Posterior cingulate gyrus (tissue), 11 donors: ENCODE results near the gene ILF2.
"Not testable (repeated sequence)": the region's sequence is repeated elsewhere in the genome, so short reads cannot be mapped to it uniquely, and the experiment has no call there.

Experiments
- DNase-seq, 10 donors: peaks; one replicate each; pipeline versions ENCODE4 v3.0.0 to v3.0.0-alpha.2; 2020 to 2021; ENCODE audit warnings: mixed read lengths in 3 of 10
- intact Hi-C: fragments of 100-400 bp; cut with DNase I; formaldehyde crosslinking; loops from one replicate; pipeline ENCODE4 v1.15.1; 2023

Gene ILF2

GRCh38 chr1:153670859-153671627 lies at the start of gene ILF2:
Gene ILF2 (minus strand): TSS chr1:153670993. CDS start chr1:153670922, 71 bp downstream.
- intact Hi-C loops, result loop anchor here (2.0 to 10.0 kb wide), 2 partner anchors 98 to 104 kb away; partner anchors contain the start of gene SLC27A3
- peak; percentile 88 to 99 (median 94) for DNase-seq

DNA sequence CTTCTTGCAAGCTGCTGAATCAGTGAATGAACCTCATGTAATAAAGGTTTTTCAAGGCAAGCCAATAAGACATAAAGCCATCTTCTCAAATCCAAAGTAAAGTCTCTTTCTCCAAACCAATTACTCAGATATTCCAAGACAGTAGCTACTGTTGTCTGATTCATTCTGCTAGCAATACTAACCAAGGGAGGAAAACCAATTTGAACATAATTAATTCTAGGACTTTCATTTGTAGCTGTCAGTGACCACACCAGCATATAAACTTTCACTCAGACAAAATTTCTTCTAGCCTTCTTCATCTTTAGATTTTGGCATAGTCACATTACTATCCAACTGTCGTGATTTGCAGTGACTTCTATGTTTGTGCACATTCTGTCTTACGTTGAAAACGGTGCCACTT lies 46.5 kb upstream of the ILF2 start:
- DNase-seq, result no peak
- intact Hi-C loops, result no loop called here

- intact Hi-C loops, result not testable (repeated sequence)
- DNase-seq, result peak in 1 of 10 donors; percentile 20
These were observed 45.4 kb upstream of the ILF2 start for GRCh38 chr1:153716211-153716610.

- intact Hi-C loops, result no loop called here
- peak in 1 of 10 donors; percentile 13 for DNase-seq
These were observed 40.2 kb upstream of the ILF2 start for GRCh38 chr1:153711026-153711425.

DNA sequence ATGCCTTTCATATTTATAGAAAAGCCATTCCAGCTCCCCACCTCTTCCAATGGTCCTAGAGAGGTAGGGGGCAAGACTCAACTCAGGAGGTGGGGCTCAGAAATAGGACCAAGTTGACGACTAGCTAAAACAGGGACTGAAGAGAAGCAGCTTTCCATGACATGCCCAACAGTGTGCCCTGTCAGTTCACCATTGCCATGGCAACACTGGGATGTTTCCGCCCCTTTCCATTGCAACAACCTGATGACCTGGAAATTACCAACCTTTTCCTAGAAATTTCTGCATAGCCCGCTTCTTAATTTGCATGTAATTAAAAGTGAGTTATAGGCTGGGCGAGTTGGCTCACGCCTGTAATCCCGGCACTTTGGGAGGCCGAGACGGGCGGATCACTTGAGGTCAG lies 34.7 kb upstream of the ILF2 start:
- intact Hi-C loops, result no loop called here
- DNase-seq, result peak in 1 of 10 donors; percentile 81

- DNase-seq, result peak in 1 of 10 donors; percentile 52
- intact Hi-C loops, result no loop called here
These were observed 29.0 kb upstream of the ILF2 start for GRCh38 chr1:153699768-153700167.

- DNase-seq, result no peak
These were observed 28.3 kb upstream of the ILF2 start for GRCh38 chr1:153698923-153699714.

DNA sequence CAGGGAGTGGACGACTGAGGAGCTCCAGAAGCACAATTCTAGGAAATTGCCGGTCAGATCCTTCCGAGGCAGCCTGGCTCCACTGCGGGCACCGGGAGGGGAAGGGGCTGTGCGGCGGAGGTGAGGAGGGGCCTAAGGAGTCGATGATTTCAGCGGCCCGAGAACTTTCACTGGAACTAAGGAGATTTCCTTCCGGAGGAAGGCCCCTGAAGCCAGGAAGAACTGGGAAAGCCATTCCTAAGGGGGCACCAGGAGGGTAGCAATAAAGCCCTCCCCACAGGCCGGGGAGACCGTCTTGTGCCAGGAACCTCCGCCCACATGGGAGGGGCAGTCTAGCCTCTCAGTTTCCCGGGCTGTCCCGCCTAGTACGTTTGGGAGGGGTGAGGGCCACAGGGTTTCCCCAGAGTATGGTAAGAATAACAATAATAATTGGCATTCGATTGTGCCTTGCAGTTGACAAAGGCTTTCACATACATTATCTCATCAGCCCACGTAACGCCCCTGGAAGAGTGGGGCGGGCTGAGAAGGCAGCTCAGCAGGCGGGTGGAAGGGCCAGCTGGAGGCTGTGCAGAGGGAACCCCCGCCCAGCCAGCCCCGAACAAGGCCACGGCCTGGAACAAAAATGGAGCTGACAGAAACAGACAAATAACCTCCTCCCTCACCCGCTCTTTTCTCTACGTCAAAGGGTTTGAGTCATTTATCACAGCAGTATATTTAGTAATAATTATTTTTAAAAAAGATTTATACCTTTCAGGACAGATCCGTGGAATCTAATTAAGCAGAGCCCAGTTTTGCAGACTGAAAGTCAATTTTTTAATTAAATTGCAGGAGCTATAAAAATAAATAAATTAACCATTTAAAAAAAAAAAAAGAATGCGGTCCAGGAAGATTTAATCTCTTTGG lies 27.5 kb upstream of the ILF2 start:
- intact Hi-C loops, result no loop called here
- DNase-seq, result peak in 1 of 10 donors; percentile 20

More at GRCh38 chr1:153698923-153699714, 28.3 kb upstream of the ILF2 start:
- intact Hi-C loops, result no loop called here

DNA sequence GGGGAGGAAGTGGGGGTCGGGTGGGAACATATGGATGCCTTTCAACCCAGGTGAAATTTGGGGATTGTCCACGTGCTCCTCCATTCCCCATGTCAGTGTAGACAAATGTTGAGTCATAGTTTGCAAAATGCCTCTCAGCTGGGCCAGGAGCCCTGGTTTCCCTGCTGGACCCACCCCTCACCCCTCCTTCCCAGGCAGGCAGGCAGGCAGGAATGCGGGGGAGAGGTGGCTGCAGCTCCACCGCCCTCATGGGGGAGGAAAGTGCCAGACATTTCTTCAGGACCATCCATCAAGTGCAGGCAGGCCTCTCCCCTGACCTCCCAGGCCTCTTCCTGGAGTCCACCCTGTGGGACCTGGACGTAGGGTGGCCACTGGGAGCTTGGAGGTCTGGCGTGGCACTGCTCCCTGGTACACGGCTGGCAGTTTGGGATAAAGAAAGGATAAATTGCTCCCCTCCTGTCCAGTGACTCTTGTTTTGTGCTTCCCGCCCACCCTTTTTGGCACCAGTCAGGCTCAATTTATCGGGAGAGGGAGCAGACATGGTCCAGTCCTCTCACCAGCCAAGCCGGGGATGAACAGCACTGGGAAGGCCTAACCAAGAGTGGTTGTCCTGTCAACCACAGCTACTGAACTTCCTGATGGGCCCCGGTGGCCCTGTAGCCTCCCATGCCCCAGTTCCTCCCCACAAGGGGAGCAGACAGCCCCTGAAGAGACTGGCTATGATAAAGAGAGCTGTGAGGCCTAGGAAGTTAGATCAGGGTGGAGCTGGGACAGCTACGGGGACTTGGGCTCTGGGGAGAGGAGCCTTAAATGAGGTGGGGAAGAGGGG lies 26.6 kb upstream of the ILF2 start:
- peak in 1 of 10 donors; percentile 55 for DNase-seq
- intact Hi-C loops, result no loop called here

DNA sequence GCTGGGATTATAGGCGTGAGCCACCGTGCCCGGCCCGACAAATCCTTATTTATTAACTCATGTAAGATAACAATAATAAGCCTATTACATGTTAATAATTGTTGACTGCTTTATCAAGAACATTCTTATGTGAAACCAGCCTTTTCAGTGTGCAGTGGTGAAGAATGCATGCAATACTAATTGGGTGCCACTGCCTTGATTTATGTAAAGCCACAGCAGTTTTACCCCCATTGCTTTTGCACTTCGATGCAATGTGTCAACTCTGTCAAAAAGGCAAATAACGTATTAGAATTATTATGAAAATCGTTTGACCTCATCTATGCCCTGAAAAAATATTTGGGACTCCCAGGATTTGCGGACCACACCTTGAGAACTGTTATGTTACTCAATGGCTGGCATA lies 25.9 kb upstream of the ILF2 start:
- DNase-seq, result peak in 1 of 10 donors; percentile 35
- intact Hi-C loops, result no loop called here

DNA sequence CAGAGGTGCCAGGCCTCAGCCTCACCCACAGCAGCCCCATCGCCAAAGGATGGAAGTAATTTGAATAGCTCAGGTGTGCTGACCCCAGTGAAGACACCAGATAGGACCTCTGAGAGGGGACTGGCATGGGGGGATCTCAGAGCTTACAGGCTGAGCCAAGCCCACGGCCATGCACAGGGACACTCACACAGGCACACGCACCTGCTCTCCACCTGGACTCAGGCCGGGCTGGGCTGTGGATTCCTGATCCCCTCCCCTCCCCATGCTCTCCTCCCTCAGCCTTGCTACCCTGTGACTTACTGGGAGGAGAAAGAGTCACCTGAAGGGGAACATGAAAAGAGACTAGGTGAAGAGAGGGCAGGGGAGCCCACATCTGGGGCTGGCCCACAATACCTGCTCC lies 22.7 kb upstream of the ILF2 start:
- DNase-seq, result peak in 2 of 10 donors; percentile 15 to 69
- intact Hi-C loops, result no loop called here

DNA sequence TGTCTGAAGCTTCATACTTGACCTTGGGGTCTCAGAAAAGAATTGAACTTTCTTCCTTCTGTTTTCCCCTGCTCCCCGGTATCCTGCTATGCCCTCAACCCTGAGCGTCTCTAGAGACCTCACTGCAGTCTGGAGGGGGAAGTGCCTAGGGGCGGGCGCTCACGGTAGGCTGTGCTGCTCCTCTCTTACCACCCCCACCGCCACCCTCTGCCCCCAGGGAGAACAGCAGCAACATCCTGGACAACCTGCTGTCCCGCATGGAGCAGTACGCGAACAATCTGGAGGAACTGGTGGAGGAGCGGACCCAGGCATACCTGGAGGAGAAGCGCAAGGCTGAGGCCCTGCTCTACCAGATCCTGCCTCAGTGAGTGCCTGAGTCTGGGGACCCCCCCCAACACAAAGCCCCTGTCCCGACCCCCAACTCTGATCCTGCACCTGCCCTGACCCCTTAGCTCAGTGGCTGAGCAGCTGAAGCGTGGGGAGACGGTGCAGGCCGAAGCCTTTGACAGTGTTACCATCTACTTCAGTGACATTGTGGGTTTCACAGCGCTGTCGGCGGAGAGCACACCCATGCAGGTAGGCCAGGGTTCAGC lies 18.0 kb upstream of the ILF2 start:
- DNase-seq, result peak in 2 of 10 donors; percentile 59 to 73
- intact Hi-C loops, result no loop called here

DNA sequence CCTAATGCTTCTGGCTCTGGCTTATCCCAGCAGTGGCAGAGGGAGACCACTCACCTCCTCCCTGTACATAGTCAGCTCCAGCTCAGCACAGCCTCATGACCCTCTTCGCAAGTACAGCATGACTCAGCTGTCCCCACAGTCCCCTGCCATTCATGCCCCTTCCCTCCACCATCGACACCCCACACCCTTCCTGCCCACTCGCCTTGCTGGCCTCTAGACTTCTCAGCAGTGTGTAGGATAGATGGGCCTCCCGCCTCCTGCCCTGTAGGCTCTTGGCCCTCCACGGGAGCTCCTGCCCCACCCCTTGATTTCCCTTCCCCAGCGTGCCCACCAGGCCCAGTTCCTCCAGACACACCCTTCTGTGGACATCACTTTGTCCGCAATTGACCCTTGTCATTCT lies 17.5 kb upstream of the ILF2 start:
- intact Hi-C loops, result no loop called here
- DNase-seq, result peak in 2 of 10 donors; percentile 55 to 62

GRCh38 chr1:153687346-153688125 lies 16.7 kb upstream of the ILF2 start:
- peak in 2 of 10 donors; percentile 63 to 77 for DNase-seq
- intact Hi-C loops, result no loop called here

DNA sequence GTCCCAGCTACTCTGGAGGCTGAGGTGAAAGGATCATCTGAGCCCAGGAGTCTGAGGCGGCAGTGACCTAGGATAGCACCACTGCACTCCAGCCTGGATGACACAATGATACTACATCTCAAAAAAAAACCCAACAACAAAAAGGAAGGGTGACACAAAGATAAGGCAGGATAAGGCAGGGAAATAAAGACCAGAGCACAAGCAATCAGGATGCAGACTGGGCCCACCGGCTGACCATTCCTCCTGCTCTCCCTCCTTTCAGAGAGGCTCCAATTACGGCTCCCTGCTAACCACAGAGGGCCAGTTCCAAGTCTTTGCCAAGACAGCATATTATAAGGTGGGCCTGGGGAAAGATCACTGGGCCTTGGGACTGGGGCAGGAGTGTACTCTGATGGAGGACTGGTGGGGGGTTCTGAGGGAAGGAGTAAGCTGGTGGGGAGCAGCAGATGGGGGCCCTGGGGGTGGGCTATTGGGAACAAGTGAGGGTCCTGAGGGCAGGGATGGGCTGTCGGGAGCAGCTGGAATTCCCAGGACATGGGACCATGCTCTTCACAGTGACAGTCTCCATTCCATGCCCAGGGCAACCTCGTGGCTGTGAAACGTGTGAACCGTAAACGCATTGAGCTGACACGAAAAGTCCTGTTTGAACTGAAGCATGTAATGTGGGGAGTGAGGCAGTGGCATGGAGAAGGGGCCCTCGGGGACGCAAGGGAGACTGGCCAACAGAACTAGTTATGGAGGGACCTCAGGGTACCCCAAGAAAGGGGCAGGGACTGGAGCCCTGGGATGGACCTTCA lies 14.9 kb upstream of the ILF2 start:
- intact Hi-C loops, result no loop called here
- DNase-seq, result peak in 2 of 10 donors; percentile 28 to 37

DNA sequence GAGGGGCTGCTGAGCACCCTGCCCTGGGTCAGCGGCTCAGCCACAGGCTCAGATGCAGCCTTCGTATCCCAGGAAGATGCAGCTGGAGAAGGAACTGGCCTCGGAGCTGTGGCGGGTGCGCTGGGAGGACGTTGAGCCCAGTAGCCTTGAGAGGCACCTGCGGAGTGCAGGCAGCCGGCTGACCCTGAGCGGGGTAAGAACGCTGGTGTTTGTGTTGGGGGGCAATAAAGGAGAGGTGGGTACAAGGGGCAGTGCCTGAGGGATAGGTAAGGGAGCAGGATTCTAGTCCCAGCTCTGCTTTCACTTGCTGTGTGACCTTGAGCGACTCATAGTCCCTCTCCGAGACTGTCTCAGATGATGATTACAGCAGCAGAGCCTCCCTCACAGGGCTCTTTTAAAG lies 14.1 kb upstream of the ILF2 start:
- DNase-seq, result peak in 2 of 10 donors; percentile 20 to 66
- intact Hi-C loops, result no loop called here

- intact Hi-C loops, result no loop called here
- peak in 2 of 10 donors; percentile 1 to 18 for DNase-seq
These were observed 13.1 kb upstream of the ILF2 start for GRCh38 chr1:153683854-153684253.
